H54 (cell line): ENCODE measurements around the gene PGBD2.
"Not testable (repeated sequence)": the region's sequence is repeated elsewhere in the genome, so short reads cannot be mapped to it uniquely, and the experiment has no call there.

ENCODE experiments used
- DNase-seq: peaks from one replicate; pipeline ENCODE4 v3.0.0; 2011; ENCODE audit warnings: low spot score, mixed read lengths; ENCODE audit not compliant: insufficient read length
- FAIRE-seq: peaks from 3 replicates; lab custom pipeline; 2011; peaks lifted over from hg19 to GRCh38; lab: Jason Lieb, UNC

PGBD2 gene

GRCh38 chr1:248944134-248944999 is 38.3 kb downstream of the PGBD2 start:
- not testable (repeated sequence) for FAIRE-seq

GRCh38 chr1:248945000-248945423 is 39.0 kb downstream of the PGBD2 start:
- FAIRE-seq, DNase-seq: not testable (repeated sequence)

More at GRCh38 chr1:248944134-248944999, 38.3 kb downstream of the PGBD2 start:
- DNase-seq: not testable (repeated sequence)

GRCh38 chr1:248945453-248945852 is 39.4 kb downstream of the PGBD2 start:
- not testable (repeated sequence) for FAIRE-seq, DNase-seq

GRCh38 chr1:248945856-248946416 is 39.9 kb downstream of the PGBD2 start:
- DNase-seq, FAIRE-seq: not testable (repeated sequence)
